Gastrocnemius medialis (tissue), 4 donors: ENCODE measurements around the gene CDO1. TPM values are rescaled to one million over a fixed set of nuclear protein-coding genes. Genes with fewer than 3 reads are reported as not detected.

Source experiments
- ATAC-seq, 2 donors: fragments of 150-250 bp; one replicate each; pipeline ENCODE4 v1.9.1; 2016
- DNase-seq, 2 donors: peaks; one replicate each; pipeline ENCODE4 v3.0.0-alpha.2; 2019
- H3K27ac ChIP-seq, 4 donors: fragments of 200-600 bp; sonication (generic); 1 replicate in 1 of 4; 2 replicates in 3 of 4; pipeline ENCODE4 v1.5.1; 2016 to 2018; ENCODE audit warnings: mild to moderate bottlenecking in 2 of 4, moderate library complexity in 1 of 4
- H3K27me3 ChIP-seq, 3 donors: fragments of 200-600 bp; sonication (generic) in 2 of 3; 1 replicate in 1 of 3; 2 replicates in 2 of 3; pipeline versions ENCODE4 v1.5.1 to v1.6.0; 2016 to 2019; ENCODE audit warnings: mild to moderate bottlenecking in 1 of 3, moderate library complexity in 1 of 3
- H3K36me3 ChIP-seq, 2 donors: fragments of 200-600 bp; sonication (generic) in 1 of 2; one replicate each; pipeline ENCODE4 v1.5.1; 2017 to 2018
- H3K4me1 ChIP-seq, 2 donors: fragments of 200-600 bp; sonication (generic) in 1 of 2; one replicate each; pipeline ENCODE4 v1.5.1; 2016 to 2017; ENCODE audit warnings: mild to moderate bottlenecking in 2 of 2
- H3K4me3 ChIP-seq, 4 donors: fragments of 200-600 bp; sonication (generic) in 3 of 4; 1 replicate in 1 of 4; 2 replicates in 3 of 4; pipeline ENCODE4 v1.5.1; 2016 to 2019; ENCODE audit warnings: mild to moderate bottlenecking in 2 of 4
- H3K9me3 ChIP-seq, 3 donors: fragments of 200-600 bp; sonication (generic) in 2 of 3; 1 replicate in 1 of 3; 2 replicates in 2 of 3; pipeline ENCODE4 v1.5.1; 2016 to 2019
- CTCF ChIP-seq, 5 experiments: fragments of 450-650 bp in 3 of 5; fragments of 200-600 bp in 2 of 5; sonication (generic) in 2 of 5; IDR thresholded peaks in 4 of 5; conservative IDR thresholded peaks in 1 of 5; 1 replicate in 4 of 5; 2 replicates in 1 of 5; pipeline ENCODE4 v1.5.1; 2016 to 2019; ENCODE audit warnings: antibody characterized with exemption in 5 of 5, mild to moderate bottlenecking in 3 of 5, moderate library complexity in 3 of 5
- POLR2A ChIP-seq, 2 donors: fragments of 450-650 bp; IDR thresholded peaks; one replicate each; pipeline ENCODE4 v1.6.1; 2017; ENCODE audit warnings: antibody characterized with exemption in 2 of 2, mild to moderate bottlenecking in 2 of 2, moderate library complexity in 2 of 2
- in situ Hi-C, 4 donors: fragments of 200-750 bp; cut with MboI; loops; one replicate each; pipeline versions ENCODE4 v1.15.0 to v1.8.0; 2017; ENCODE audit warnings: low sequenced_read_pairs in 4 of 4
- intact Hi-C: fragments of 100-400 bp; cut with DNase I; formaldehyde crosslinking; loops from one replicate; pipeline ENCODE4 v1.15.1; 2023; ENCODE audit warnings: low total_unique reads
- total RNA-seq, 4 donors: library from RNA; depleted of rRNA; stranded (reverse); fragments of >200 nt; gene quantifications; one replicate each; pipeline versions ENCODE4 v1.1.0 to v1.2.3, GENCODE V29; 2016

The CDO1 gene
- total RNA-seq, 4 donors from 2014 or later = 21.6 to 28.4 (median 23.7) TPM

- Histone ChIP-seq H3K4me3 (no peak overlapping the region), H3K27me3 (no peaks in the 10 kb centered on the region), H3K27ac (no peak overlapping the region), H3K36me3 (no peaks in the 10 kb centered on the region), H3K9me3 (peaks cover 0 to 9% (median 0%) of the 10 kb centered on the region in 3 donors), H3K4me1 (peaks cover 16 to 18% of the 10 kb centered on the region in 2 donors)
- TF ChIP-seq POLR2A (IDR thresholded peaks at IDR 0.05) (no peak), CTCF (IDR thresholded peaks at IDR 0.05 in 4 of 5, conservative IDR thresholded peaks at IDR 0.05 in 1 of 5) (no peak)
- in situ Hi-C loops = loop anchor here in 1 of 4 donors (25.0 kb wide), 1 partner anchor 562 kb away; the partner anchor contains the start of gene CCDC112
- intact Hi-C loops = no loop called here
- DNase-seq (no peak), ATAC-seq (no peak)
Measured at GRCh38 chr5:115849258-115849798, 32.9 kb upstream of the CDO1 start.

GRCh38 chr5:115847290-115847689 is 30.8 kb upstream of the CDO1 start:
- in situ Hi-C loops = loop anchor here in 1 of 4 donors (25.0 kb wide), 1 partner anchor 560 kb away; the partner anchor contains the start of gene CCDC112

GRCh38 chr5:115844321-115844817 is 27.9 kb upstream of the CDO1 start:
- peaks cover 24 to 37% of the 10 kb centered on the region in 2 donors for H3K4me1 ChIP-seq
- H3K36me3 ChIP-seq = no peaks in the 10 kb centered on the region
- no peak for DNase-seq
- H3K27ac ChIP-seq = peak overlapping the region in 3 of 4 donors; percentile 2 to 91 (median 41)
- peak overlapping the region in 1 of 4 donors; percentile 18 for H3K4me3 ChIP-seq
- in situ Hi-C loops = loop anchor here in 1 of 4 donors (25.0 kb wide), 1 partner anchor 557 kb away; the partner anchor contains the start of gene CCDC112
- ATAC-seq = no peak
- intact Hi-C loops = loop anchor here (5.0 kb wide), 2 partner anchors 243 to 302 kb away; partner anchors contain the start of genes COMMD10 and FEM1C
- no peaks in the 10 kb centered on the region for H3K27me3 ChIP-seq
- TF ChIP-seq CTCF (IDR thresholded peaks at IDR 0.05 in 4 of 5, conservative IDR thresholded peaks at IDR 0.05 in 1 of 5) (no peak), POLR2A (IDR thresholded peaks at IDR 0.05) (no peak)
- H3K9me3 ChIP-seq = no peaks in the 10 kb centered on the region

More at GRCh38 chr5:115847290-115847689, 30.8 kb upstream of the CDO1 start:
- H3K9me3 ChIP-seq = no peaks in the 10 kb centered on the region
- intact Hi-C loops = no loop called here
- H3K27me3 ChIP-seq = no peaks in the 10 kb centered on the region
- H3K4me3 ChIP-seq = no peak overlapping the region
- no peak overlapping the region for H3K27ac ChIP-seq
- DNase-seq (no peak), ATAC-seq (no peak)
- H3K36me3 ChIP-seq = no peaks in the 10 kb centered on the region
- TF ChIP-seq POLR2A (IDR thresholded peaks at IDR 0.05) = no peak
- no peak for TF ChIP-seq CTCF (IDR thresholded peaks at IDR 0.05 in 4 of 5, conservative IDR thresholded peaks at IDR 0.05 in 1 of 5)
- H3K4me1 ChIP-seq = peaks cover 25 to 35% of the 10 kb centered on the region in 2 donors

GRCh38 chr5:115843444-115844130 is 27.1 kb upstream of the CDO1 start:
- Histone ChIP-seq H3K27ac (peak overlapping the region in 3 of 4 donors; percentile 41 to 96 (median 91)), H3K4me3 (peak overlapping the region; percentile 73 to 92 (median 86)), H3K9me3 (no peaks in the 10 kb centered on the region), H3K4me1 (peaks cover 32 to 44% of the 10 kb centered on the region in 2 donors), H3K36me3 (no peaks in the 10 kb centered on the region), H3K27me3 (no peaks in the 10 kb centered on the region)
- intact Hi-C loops = loop anchor here (2.0 to 5.0 kb wide), 3 partner anchors 13 to 301 kb away; partner anchors contain the start of genes COMMD10 and FEM1C
- TF ChIP-seq CTCF (IDR thresholded peaks at IDR 0.05 in 4 of 5, conservative IDR thresholded peaks at IDR 0.05 in 1 of 5) (no peak), POLR2A (IDR thresholded peaks at IDR 0.05) (no peak)
- no peak for DNase-seq
- no peak for ATAC-seq
- in situ Hi-C loops = loop anchor here in 1 of 4 donors (25.0 kb wide), 1 partner anchor 556 kb away; the partner anchor contains the start of gene CCDC112
